Endodermal cell (in vitro differentiated cells): ENCODE data around the gene EYS. TPM values are rescaled to one million over a fixed set of nuclear protein-coding genes. Genes with fewer than 3 reads are reported as not detected.

Experiments used
- DNase-seq: peaks from one replicate; pipeline ENCODE4 v3.0.0-alpha.2; 2017
- H3K27ac ChIP-seq: 2 replicates; pipeline ENCODE4 v1.5.1; 2013; ENCODE audit warnings: mild to moderate bottlenecking, low read depth, low read length, moderate library complexity
- H3K27me3 ChIP-seq: 2 replicates; pipeline ENCODE4 v1.6.1; 2013; ENCODE audit warnings: mild to moderate bottlenecking, low read length, moderate library complexity; ENCODE audit not compliant: insufficient read depth, control insufficient read depth, poor library complexity, severe bottlenecking
- H3K36me3 ChIP-seq: 2 replicates; pipeline ENCODE4 v1.7.0; 2013; ENCODE audit warnings: mild to moderate bottlenecking, low read length, moderate library complexity; ENCODE audit not compliant: control insufficient read depth, insufficient read depth
- H3K4me1 ChIP-seq: one replicate; pipeline ENCODE4 v1.7.0; 2013; ENCODE audit warnings: low read length; ENCODE audit not compliant: control insufficient read depth, insufficient read depth
- H3K4me3 ChIP-seq: 2 replicates; pipeline ENCODE4 v1.5.1; 2013; ENCODE audit warnings: mild to moderate bottlenecking, low read length, moderate library complexity
- H3K9ac ChIP-seq: 2 replicates; pipeline ENCODE4 v1.6.1; 2013; ENCODE audit warnings: mild to moderate bottlenecking, low read length, moderate library complexity; ENCODE audit not compliant: poor library complexity, severe bottlenecking; ENCODE audit errors: extremely low read depth
- H3K9me3 ChIP-seq: 2 replicates; pipeline ENCODE4 v1.6.1; 2013; ENCODE audit warnings: mild to moderate bottlenecking, low read length, moderate library complexity; ENCODE audit not compliant: control insufficient read depth
- H3K27ac Mint-ChIP-seq: 2 replicates; pipeline ENCODE4 v1.8.0; 2020; ENCODE audit warnings: mixed read lengths
- H3K27me3 Mint-ChIP-seq: 2 replicates; pipeline ENCODE4 v1.8.0; 2021; ENCODE audit warnings: mild to moderate bottlenecking, mixed read lengths; ENCODE audit not compliant: insufficient read depth
- H3K36me3 Mint-ChIP-seq: 2 replicates; pipeline ENCODE4 v1.8.0; 2020; ENCODE audit warnings: low read depth, mixed read lengths
- H3K4me1 Mint-ChIP-seq: 2 replicates; pipeline ENCODE4 v1.8.0; 2020; ENCODE audit warnings: mixed read lengths
- H3K4me3 Mint-ChIP-seq: 2 replicates; pipeline ENCODE4 v1.8.0; 2020; ENCODE audit warnings: mild to moderate bottlenecking, moderate library complexity, mixed read lengths
- H3K9me3 Mint-ChIP-seq: 2 replicates; pipeline ENCODE4 v1.8.0; 2020; ENCODE audit warnings: mild to moderate bottlenecking, mixed read lengths
- CTCF ChIP-seq: fragments of 200-600 bp; sonication (generic); conservative IDR thresholded peaks from 2 replicates; pipeline ENCODE4 v1.5.0; 2021; ENCODE audit warnings: antibody characterized with exemption, mild to moderate bottlenecking
- WGBS, 2 experiments: methylation state at CpG; one replicate each; pipeline versions ENCODE4 v1.1.5 to v1.1.7; 2013; ENCODE audit warnings: missing lambda C conversion rate in 2 of 2, mixed read lengths in 1 of 2; ENCODE audit not compliant: insufficient coverage in 1 of 2, insufficient read length in 1 of 2; 5-methylcytosine and 5-hydroxymethylcytosine counted together
- total RNA-seq, 2 donors: library from RNA; stranded (reverse); fragmentation: NEBNext Ultra II Directional in 1 of 2; extraction: Animal tissue kit (Norgen Biotek cat#: 25700) in 1 of 2; gene quantifications; 2 replicates in 1 of 2; 3 replicates in 1 of 2; pipeline ENCODE4 v1.2.1, GENCODE V29; 2021

The EYS gene
- total RNA-seq, 2 donors from 2014 or later, result 0.31 to 0.70 TPM

- WGBS, 2 experiments, result 100% methylated on average over 1 of the region's 2 CpGs; no CpG with 5 or more reads in 1 of the 2 experiments
- no peak overlapping the region for H3K4me3 ChIP-seq
- H3K9ac ChIP-seq, result no peak overlapping the region
Observed at GRCh38 chr6:64703922-64704321, 1003.1 kb downstream of the EYS start.

GRCh38 chr6:64696053-64696452 lies 1011.0 kb downstream of the EYS start:
- H3K27me3 ChIP-seq, result no peaks in the 10 kb centered on the region
- H3K9ac ChIP-seq, result no peak overlapping the region
- H3K36me3 Mint-ChIP-seq, result no peaks in the 10 kb centered on the region
- H3K27me3 Mint-ChIP-seq, result peaks cover 3% of the 10 kb centered on the region
- H3K4me1 Mint-ChIP-seq, result no peaks in the 10 kb centered on the region
- H3K4me3 Mint-ChIP-seq, result no peak overlapping the region
- no peaks in the 10 kb centered on the region for H3K36me3 ChIP-seq
- no peak overlapping the region for H3K27ac Mint-ChIP-seq
- peaks cover 10% of the 10 kb centered on the region for H3K9me3 Mint-ChIP-seq
- no peak for TF ChIP-seq CTCF
- H3K9me3 ChIP-seq, result peaks cover 7% of the 10 kb centered on the region
- no peak for DNase-seq
- 83% methylated on average over 1 of the region's 1 CpG; no CpG with 5 or more reads in 1 of the 2 experiments for WGBS, 2 experiments
- no peak overlapping the region for H3K4me3 ChIP-seq
- no peaks in the 10 kb centered on the region for H3K4me1 ChIP-seq
- H3K27ac ChIP-seq, result no peak overlapping the region

More at GRCh38 chr6:64703922-64704321, 1003.1 kb downstream of the EYS start:
- Mint-ChIP-seq H3K27ac (no peak overlapping the region), H3K27me3 (peaks cover 3% of the 10 kb centered on the region), H3K4me3 (no peak overlapping the region), H3K4me1 (no peaks in the 10 kb centered on the region), H3K36me3 (no peaks in the 10 kb centered on the region), H3K9me3 (peaks cover 4% of the 10 kb centered on the region)
- Histone ChIP-seq H3K27me3 (no peaks in the 10 kb centered on the region), H3K36me3 (no peaks in the 10 kb centered on the region), H3K9me3 (no peaks in the 10 kb centered on the region), H3K27ac (no peak overlapping the region), H3K4me1 (no peaks in the 10 kb centered on the region)
- DNase-seq, result no peak
- no peak for TF ChIP-seq CTCF

GRCh38 chr6:64694356-64694755 lies 1012.7 kb downstream of the EYS start:
- no peak for DNase-seq
- no peaks in the 10 kb centered on the region for H3K27me3 ChIP-seq

More at GRCh38 chr6:64694356-64694755, 1012.7 kb downstream of the EYS start:
- Histone ChIP-seq H3K27ac (no peak overlapping the region), H3K9me3 (peaks cover 7% of the 10 kb centered on the region), H3K4me1 (no peaks in the 10 kb centered on the region), H3K4me3 (no peak overlapping the region), H3K9ac (no peak overlapping the region), H3K36me3 (no peaks in the 10 kb centered on the region)
- H3K4me3 Mint-ChIP-seq, result no peak overlapping the region
- H3K36me3 Mint-ChIP-seq, result no peaks in the 10 kb centered on the region
- H3K9me3 Mint-ChIP-seq, result peaks cover 16% of the 10 kb centered on the region
- no peaks in the 10 kb centered on the region for H3K4me1 Mint-ChIP-seq
- H3K27ac Mint-ChIP-seq, result no peak overlapping the region
- peaks cover 1% of the 10 kb centered on the region for H3K27me3 Mint-ChIP-seq
- WGBS, 2 experiments, result 89 to 100% methylated on average over 2 to 3 of the region's 3 CpGs
- no peak for TF ChIP-seq CTCF
